UCSD-AML1 (cell line): Measurements from ENCODE around the gene DHRS4.

ENCODE experiments used
- DNase-seq: peaks from one replicate; lab custom pipeline; 2025; ENCODE audit not compliant: unreplicated experiment; lab: John Stamatoyannopoulos, UW

The DHRS4 gene

DNA sequence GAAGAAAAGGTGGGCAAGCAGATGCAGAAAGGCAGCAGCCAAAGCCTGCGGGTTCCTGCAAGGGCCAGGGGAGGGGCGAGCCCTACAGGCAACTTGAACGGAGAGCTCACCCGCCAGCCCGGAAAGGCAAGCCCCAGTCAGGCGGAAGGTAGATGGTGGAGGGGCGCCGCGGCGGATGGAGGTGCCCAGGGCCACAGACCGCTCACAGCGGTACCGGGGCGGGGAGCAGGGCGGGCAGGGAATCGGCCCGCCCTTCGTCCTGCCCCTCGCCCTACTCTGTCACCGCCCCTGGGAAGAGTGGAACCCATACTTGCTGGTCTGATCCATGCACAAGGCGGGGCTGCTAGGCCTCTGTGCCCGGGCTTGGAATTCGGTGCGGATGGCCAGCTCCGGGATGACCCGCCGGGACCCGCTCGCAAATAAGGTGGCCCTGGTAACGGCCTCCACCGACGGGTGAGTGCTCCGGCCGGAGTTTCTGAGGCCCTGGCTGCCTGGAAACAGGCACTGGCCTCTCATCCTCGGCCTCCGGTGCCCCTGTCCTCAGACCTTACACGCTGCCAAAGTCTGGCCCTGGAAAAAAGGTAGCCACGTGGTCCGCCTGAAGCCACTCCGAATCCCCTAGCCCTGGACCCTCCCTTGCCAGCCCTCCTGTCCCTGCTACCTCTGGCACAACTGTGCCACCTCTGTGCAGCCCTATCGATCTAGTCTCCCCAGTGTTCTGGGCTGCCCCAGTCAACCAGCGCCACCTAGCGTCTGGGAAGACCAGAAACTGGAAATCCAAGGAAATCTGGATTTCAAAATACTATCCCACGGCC is at the start of gene DHRS4:
Gene DHRS4 (plus strand): TSS at position 307 of the 815 bp plus-strand sequence. CDS start 19 bp downstream, at position 326.
- DNase-seq: peak; percentile 92

DNA sequence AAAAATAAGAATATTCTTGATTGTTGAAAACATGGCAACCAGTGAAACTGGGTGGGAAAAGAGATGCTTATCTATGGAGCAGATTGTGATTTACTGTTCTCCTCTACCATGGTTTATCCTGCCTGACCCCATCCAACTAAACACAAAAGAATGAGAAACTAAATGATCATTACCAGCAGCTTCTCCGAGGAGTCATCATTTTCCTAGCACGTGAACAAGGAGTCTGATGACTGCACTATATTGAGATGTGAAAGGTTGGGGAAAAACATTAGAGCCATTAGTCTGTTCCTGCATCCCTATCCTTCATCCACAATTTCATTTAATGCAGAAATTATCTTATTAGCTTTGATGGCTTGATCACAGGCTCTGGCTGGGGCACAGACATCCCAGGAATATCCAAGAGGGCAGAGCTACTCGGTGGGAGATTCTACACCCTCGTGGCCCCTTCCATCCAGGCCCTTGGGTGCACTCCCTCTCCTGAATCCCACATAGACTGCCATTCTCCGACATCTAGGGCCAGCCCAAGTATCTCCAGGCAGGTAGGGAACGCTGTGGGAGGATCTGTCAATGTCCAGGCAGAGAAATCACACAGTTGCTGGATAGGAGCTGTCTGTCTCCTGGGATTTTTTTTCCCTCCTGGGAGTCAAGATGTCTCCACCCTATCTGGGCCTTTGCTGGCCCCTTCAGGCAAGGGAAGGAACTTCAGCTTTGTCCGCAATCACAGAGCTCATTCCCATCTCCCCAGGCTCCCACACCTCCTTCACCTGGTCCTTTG is 43.3 kb upstream of the DHRS4 start:
- DNase-seq: peak; percentile 40

- no peak for DNase-seq
Measured at GRCh38 chr14:23910876-23911210, 42.7 kb upstream of the DHRS4 start.

GRCh38 chr14:23915559-23915958 is 38.0 kb upstream of the DHRS4 start:
- DNase-seq: no peak

DNA sequence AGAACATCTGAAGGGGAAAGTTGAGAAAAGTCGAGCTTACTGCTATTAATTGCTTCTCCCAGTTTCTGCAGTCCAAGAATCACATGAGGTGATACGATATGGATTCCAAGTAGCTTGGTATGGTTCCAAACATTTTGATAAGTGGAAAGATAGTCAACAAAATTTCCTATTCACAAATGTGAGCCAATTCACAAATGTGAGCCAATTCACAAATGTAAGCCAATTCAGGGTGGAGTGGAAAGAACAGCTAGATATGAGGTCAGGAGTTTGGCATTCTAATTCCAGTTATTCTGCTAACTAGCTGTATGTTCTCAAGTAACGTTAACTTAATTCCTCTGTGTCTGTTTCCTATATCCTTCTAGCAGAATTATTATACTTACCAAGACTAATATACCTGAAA is 37.6 kb upstream of the DHRS4 start:
- no peak for DNase-seq

- DNase-seq: no peak
Measured at GRCh38 chr14:23916446-23916845, 37.1 kb upstream of the DHRS4 start.

- DNase-seq: no peak
Measured at GRCh38 chr14:23922545-23922944, 31.0 kb upstream of the DHRS4 start.

GRCh38 chr14:23925523-23926075 is 28.0 kb upstream of the DHRS4 start:
- no peak for DNase-seq

DNA sequence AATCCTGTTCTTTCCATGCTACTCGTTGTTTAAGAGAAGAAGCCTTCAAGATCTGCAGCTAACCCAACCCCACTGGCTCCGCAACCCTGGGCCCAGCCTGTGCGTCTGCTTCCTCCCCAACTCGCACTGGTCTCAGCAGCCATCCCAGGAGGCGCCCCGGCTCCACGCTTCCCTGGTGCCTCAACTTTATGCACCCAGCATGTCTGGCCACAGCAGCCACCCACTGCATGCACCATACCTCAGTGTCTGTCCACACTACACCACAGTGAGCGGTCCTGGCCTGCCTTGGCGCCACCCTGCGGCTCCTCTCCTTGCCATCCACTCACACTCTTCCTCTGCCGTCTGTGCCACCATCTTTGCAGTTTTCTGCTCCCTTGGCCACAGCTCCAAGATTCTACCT is 27.0 kb upstream of the DHRS4 start:
- no peak for DNase-seq

GRCh38 chr14:23929136-23929535 is 24.4 kb upstream of the DHRS4 start:
- no peak for DNase-seq

DNA sequence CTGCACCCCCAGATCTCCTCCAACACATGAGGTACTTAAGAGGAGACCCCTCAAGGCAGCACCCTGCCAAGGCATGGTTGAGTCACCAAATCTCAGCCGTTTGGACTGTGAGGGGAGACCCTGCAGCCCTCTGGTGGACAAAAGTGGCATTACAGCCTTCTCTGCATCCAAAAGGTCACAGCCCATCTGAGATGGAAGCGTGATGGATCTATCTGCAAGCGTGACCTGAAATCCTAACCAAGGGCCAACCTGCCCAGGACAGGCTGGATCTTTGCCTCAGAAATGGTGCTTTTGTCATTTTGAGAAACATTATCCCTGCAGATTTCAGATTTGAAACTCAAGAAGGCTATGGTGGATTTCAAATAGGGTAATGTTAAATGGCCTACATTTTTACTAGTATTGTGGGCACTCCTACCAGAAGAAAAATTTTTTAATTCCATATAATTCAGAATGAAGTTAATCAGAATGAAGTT is 23.7 kb upstream of the DHRS4 start:
- DNase-seq: peak; percentile 68

DNA sequence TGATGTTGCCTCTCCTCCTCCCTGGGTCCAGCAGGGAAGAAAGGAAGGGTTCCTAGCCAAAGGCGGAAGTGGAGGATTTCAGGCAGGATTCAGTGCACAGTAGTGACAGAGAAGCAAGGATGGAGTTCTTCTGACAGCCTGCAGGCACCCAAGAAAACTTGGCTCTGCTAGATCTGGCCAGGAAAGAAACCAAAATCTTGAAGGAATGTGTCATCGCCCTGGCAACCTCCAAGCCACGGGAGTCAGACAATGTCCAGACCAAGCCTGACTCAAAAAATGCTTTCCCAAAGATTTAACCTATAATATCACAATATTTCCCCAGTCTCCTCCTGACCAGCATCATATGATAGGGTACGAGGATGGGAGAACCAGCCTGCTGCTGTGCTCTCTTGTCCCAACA is 22.8 kb upstream of the DHRS4 start:
- no peak for DNase-seq

GRCh38 chr14:23931721-23932289 is 21.8 kb upstream of the DHRS4 start:
- no peak for DNase-seq

DNA sequence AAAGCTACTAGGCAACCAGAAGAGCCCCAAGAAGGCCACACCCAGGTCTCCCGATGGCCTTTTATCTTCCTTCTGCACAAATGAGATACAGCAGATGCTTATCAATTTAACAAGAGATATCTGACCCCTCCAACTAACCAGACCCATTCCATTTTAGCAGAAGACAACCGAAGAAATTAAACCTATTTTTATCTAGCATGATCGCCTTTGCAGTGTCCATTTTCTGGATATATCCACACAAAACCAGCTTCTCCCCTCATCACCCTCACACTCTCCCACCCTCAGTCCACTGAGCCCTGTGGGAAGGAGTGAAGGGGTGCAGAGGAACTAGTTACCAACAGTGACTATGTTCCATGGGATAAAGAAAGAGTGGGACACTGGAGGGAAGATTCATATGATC is 20.9 kb upstream of the DHRS4 start:
- no peak for DNase-seq

- DNase-seq: no peak
Measured at GRCh38 chr14:23933108-23933741, 20.3 kb upstream of the DHRS4 start.

GRCh38 chr14:23933742-23934128 is 19.8 kb upstream of the DHRS4 start:
- DNase-seq: no peak

DNA sequence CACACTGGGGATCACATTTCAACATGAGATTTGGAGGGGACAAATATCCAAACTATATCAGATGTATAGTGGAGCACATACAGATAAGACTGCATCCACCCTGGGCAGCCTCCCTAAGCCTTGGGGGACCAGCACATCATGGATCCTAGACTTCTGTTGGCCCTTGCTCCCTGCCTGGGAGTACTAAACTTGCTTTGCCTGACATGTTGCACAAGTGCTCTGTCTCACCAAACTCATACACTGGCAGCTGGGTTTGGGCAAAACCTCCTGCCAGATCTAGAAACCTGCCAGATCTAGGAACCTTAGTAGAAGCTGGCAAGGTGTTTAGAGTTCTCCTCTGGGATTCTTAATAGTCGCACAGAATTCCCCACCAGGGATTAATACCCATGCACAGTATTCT is 18.4 kb upstream of the DHRS4 start:
- DNase-seq: no peak

- DNase-seq: no peak
Measured at GRCh38 chr14:23936084-23936829, 17.3 kb upstream of the DHRS4 start.

DNA sequence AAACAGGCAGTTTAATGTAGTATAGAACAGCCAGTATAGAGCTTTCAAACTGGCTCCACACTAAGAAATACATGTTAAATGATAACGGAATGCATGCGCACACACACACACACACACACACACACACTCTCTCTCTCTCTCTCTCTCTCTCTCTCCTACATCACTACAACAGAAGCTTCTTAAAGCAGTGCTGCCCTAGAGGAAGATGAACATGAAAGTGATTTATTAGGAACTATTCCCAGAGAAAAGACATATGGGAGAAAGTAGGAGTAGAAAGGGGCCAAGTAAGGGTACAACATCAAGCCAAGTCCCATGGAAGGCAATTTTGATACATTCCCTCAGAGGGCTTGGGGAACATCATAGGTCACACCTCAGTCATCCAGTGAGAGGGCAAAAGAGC is 16.4 kb upstream of the DHRS4 start:
- DNase-seq: no peak

GRCh38 chr14:23938823-23939222 is 14.7 kb upstream of the DHRS4 start:
- no peak for DNase-seq
